Nephron (organoid): Measurements from ENCODE around the gene FNIP1.

ENCODE experiments used
- H3K27ac Mint-ChIP-seq, 3 experiments: 2 replicates each; pipeline ENCODE4 v1.8.0; 2020; ENCODE audit warnings: mixed read lengths in 3 of 3, mild to moderate bottlenecking in 2 of 3, moderate library complexity in 1 of 3
- H3K27me3 Mint-ChIP-seq: 2 replicates; pipeline ENCODE4 v1.8.0; 2021; ENCODE audit warnings: low read depth, mild to moderate bottlenecking, moderate library complexity, mixed read lengths
- H3K36me3 Mint-ChIP-seq: 2 replicates; pipeline ENCODE4 v1.8.0; 2020; ENCODE audit warnings: low read depth, mixed read lengths
- H3K4me1 Mint-ChIP-seq: 2 replicates; pipeline ENCODE4 v1.8.0; 2020; ENCODE audit warnings: mixed read lengths
- H3K4me3 Mint-ChIP-seq, 3 experiments: 2 replicates each; pipeline ENCODE4 v1.8.0; 2020; ENCODE audit warnings: mild to moderate bottlenecking in 3 of 3, mixed read lengths in 3 of 3, moderate library complexity in 2 of 3
- H3K9me3 Mint-ChIP-seq: 2 replicates; pipeline ENCODE4 v1.8.0; 2020; ENCODE audit warnings: mixed read lengths
- CTCF ChIP-seq, 3 experiments: fragments of 200-600 bp; sonication (generic); IDR thresholded peaks; one replicate each; pipeline ENCODE4 v1.5.0; 2021; ENCODE audit warnings: antibody characterized with exemption in 3 of 3; ENCODE audit not compliant: unreplicated experiment in 3 of 3

FNIP1 gene

GRCh38 chr5:131773805-131774204 lies 23.0 kb downstream of the FNIP1 start:
- peaks cover 8% of the 10 kb centered on the region for H3K36me3 Mint-ChIP-seq
- peaks cover 6% of the 10 kb centered on the region for H3K9me3 Mint-ChIP-seq
- no peak overlapping the region for H3K4me3 Mint-ChIP-seq
- no peak for TF ChIP-seq CTCF (IDR thresholded peaks at IDR 0.05; ENCODE audit: unreplicated experiment in 3 of 3)
- H3K27me3 Mint-ChIP-seq: no peaks in the 10 kb centered on the region
- no peak overlapping the region for H3K27ac Mint-ChIP-seq
- peaks cover 6% of the 10 kb centered on the region for H3K4me1 Mint-ChIP-seq

GRCh38 chr5:131771692-131772091 lies 25.1 kb downstream of the FNIP1 start:
- no peak for TF ChIP-seq CTCF (IDR thresholded peaks at IDR 0.05; ENCODE audit: unreplicated experiment in 3 of 3)
- Mint-ChIP-seq H3K36me3 (peaks cover 4% of the 10 kb centered on the region), H3K9me3 (peaks cover 6% of the 10 kb centered on the region), H3K27me3 (no peaks in the 10 kb centered on the region), H3K4me3 (no peak overlapping the region), H3K4me1 (peaks cover 5% of the 10 kb centered on the region), H3K27ac (no peak overlapping the region)

GRCh38 chr5:131769961-131770360 lies 26.9 kb downstream of the FNIP1 start:
- Mint-ChIP-seq H3K27ac (no peak overlapping the region), H3K4me1 (no peaks in the 10 kb centered on the region), H3K9me3 (peaks cover 10% of the 10 kb centered on the region), H3K36me3 (peaks cover 19% of the 10 kb centered on the region), H3K27me3 (no peaks in the 10 kb centered on the region), H3K4me3 (no peak overlapping the region)
- TF ChIP-seq CTCF (IDR thresholded peaks at IDR 0.05; ENCODE audit: unreplicated experiment in 3 of 3): no peak

- H3K27me3 Mint-ChIP-seq: no peaks in the 10 kb centered on the region
- H3K36me3 Mint-ChIP-seq: peaks cover 25% of the 10 kb centered on the region
- no peak for TF ChIP-seq CTCF (IDR thresholded peaks at IDR 0.05; ENCODE audit: unreplicated experiment in 3 of 3)
- H3K9me3 Mint-ChIP-seq: peaks cover 10% of the 10 kb centered on the region
- no peak overlapping the region for H3K27ac Mint-ChIP-seq
- no peak overlapping the region for H3K4me3 Mint-ChIP-seq
- H3K4me1 Mint-ChIP-seq: no peaks in the 10 kb centered on the region
Measured at GRCh38 chr5:131769336-131769735, 27.5 kb downstream of the FNIP1 start.

DNA sequence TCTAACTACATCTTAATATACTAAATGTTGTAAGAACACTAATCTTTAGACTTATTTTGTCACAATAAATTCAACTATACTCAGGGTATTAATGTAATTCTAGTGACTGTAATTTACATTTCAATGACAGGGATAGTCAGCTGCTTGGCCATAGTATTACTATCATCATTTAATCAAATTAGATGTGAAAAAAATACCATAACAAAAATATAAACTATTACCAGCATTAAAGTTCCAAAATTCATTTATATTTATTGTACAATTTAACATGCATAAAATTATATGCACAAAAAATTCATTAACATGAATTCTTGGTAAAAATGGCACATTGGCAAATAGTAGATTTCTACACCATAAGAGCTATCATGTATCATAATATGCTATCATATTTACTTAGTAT lies 28.9 kb downstream of the FNIP1 start:
- no peaks in the 10 kb centered on the region for H3K4me1 Mint-ChIP-seq
- no peaks in the 10 kb centered on the region for H3K27me3 Mint-ChIP-seq
- H3K9me3 Mint-ChIP-seq: peaks cover 15% of the 10 kb centered on the region
- no peak overlapping the region for H3K4me3 Mint-ChIP-seq
- no peak for TF ChIP-seq CTCF (IDR thresholded peaks at IDR 0.05; ENCODE audit: unreplicated experiment in 3 of 3)
- H3K27ac Mint-ChIP-seq: no peak overlapping the region
- H3K36me3 Mint-ChIP-seq: peaks cover 39% of the 10 kb centered on the region

GRCh38 chr5:131766689-131767088 lies 30.1 kb downstream of the FNIP1 start:
- no peak overlapping the region for H3K4me3 Mint-ChIP-seq
- TF ChIP-seq CTCF (IDR thresholded peaks at IDR 0.05; ENCODE audit: unreplicated experiment in 3 of 3): no peak
- no peaks in the 10 kb centered on the region for H3K4me1 Mint-ChIP-seq
- peaks cover 51% of the 10 kb centered on the region for H3K36me3 Mint-ChIP-seq
- H3K27ac Mint-ChIP-seq: no peak overlapping the region
- H3K27me3 Mint-ChIP-seq: no peaks in the 10 kb centered on the region
- peaks cover 25% of the 10 kb centered on the region for H3K9me3 Mint-ChIP-seq
